ENCODE measurements around the gene ZNF782. TPM values are rescaled to one million over a fixed set of nuclear protein-coding genes. Genes with fewer than 3 reads are reported as not detected.
"Not testable (repeated sequence)": the region's sequence is repeated elsewhere in the genome, so short reads cannot be mapped to it uniquely, and the experiment has no call there.

The ZNF782 gene
- total RNA-seq, 4 donors from 2014 or later, result 14.3 to 32.1 (median 19.6) TPM

GRCh38 chr9:96813607-96814006 lies 40.7 kb downstream of the ZNF782 start:
- DNase-seq, result no peak
- TF ChIP-seq, protein P1, sequence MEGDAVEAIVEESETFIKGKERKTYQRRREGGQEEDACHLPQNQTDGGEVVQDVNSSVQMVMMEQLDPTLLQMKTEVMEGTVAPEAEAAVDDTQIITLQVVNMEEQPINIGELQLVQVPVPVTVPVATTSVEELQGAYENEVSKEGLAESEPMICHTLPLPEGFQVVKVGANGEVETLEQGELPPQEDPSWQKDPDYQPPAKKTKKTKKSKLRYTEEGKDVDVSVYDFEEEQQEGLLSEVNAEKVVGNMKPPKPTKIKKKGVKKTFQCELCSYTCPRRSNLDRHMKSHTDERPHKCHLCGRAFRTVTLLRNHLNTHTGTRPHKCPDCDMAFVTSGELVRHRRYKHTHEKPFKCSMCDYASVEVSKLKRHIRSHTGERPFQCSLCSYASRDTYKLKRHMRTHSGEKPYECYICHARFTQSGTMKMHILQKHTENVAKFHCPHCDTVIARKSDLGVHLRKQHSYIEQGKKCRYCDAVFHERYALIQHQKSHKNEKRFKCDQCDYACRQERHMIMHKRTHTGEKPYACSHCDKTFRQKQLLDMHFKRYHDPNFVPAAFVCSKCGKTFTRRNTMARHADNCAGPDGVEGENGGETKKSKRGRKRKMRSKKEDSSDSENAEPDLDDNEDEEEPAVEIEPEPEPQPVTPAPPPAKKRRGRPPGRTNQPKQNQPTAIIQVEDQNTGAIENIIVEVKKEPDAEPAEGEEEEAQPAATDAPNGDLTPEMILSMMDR (IDR thresholded peaks at IDR 0.05), result no peak
- no peak for TF ChIP-seq POLR2A (IDR thresholded peaks at IDR 0.05)
- Histone ChIP-seq H3K36me3 (peaks cover 3 to 5% of the 10 kb centered on the region in 2 donors), H3K9me3 (peaks cover 13% of the 10 kb centered on the region), H3K4me3 (replicated peaks in 1 of 3) (no peak overlapping the region), H3K4me1 (no peaks in the 10 kb centered on the region), H3K27ac (no peak overlapping the region), H3K27me3 (no peaks in the 10 kb centered on the region)
- 95 to 100% methylated on average over 1 of the region's 1 CpG for whole genome bisulfite sequencing, 2 donors
- intact Hi-C loops (cut with DNase I), result no loop called here

DNA sequence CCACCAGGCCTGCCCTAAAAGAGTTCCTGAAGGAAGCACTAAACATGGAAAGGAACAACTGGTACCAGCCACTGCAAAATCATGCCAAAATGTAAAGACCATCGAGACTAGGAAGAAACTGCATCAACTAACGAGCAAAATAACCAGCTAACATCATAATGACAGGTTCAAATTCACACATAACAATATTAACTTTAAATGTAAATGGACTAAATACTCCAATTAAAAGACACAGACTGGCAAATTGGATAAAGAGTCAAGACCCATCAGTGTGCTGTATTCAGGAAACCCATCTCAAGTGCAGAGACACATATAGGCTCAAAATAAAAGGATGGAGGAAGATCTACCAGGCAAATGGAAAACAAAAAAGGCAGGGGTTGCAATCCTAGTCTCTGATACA lies 55.4 kb downstream of the ZNF782 start:
- DNase-seq; H3K36me3 ChIP-seq; H3K4me1 ChIP-seq; intact Hi-C loops (cut with DNase I); H3K27ac ChIP-seq; H3K4me3 ChIP-seq (replicated peaks in 1 of 3); H3K9me3 ChIP-seq; H3K27me3 ChIP-seq: not testable (repeated sequence)
- 92 to 94% methylated on average over 2 of the region's 2 CpGs for WGBS, 2 donors

DNA sequence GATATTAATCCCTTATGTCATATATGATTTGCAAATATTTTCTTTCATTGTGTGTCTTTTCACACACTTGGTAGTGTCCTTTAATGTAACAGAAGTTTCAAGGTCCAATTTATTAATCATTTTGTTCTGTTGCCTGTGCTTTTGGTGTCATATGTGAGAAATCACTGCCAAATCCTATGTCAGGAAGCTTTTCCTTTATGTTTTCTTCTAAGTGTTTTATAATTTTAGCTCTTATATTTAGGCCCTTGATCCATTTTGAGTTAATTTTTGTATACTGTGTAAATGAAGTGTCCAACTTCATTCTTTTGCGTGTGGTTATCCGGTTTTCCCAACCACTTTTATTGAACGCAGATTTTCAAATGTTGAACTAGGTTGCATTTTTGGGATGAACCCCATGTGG lies 70.3 kb downstream of the ZNF782 start:
- Histone ChIP-seq H3K9me3 (no peaks in the 10 kb centered on the region), H3K4me3 (replicated peaks in 1 of 3) (no peak overlapping the region), H3K27me3 (no peaks in the 10 kb centered on the region), H3K36me3 (no peaks in the 10 kb centered on the region), H3K4me1 (peaks cover 0 to 2% of the 10 kb centered on the region in 2 donors), H3K27ac (no peak overlapping the region)
- intact Hi-C loops (cut with DNase I), result no loop called here
- DNase-seq, result no peak
- TF ChIP-seq, protein P1 (IDR thresholded peaks at IDR 0.05), result no peak
- TF ChIP-seq POLR2A (IDR thresholded peaks at IDR 0.05), result no peak
- WGBS, 2 donors, result 97 to 99% methylated on average over 3 of the region's 3 CpGs

GRCh38 chr9:96782235-96782634 lies 72.1 kb downstream of the ZNF782 start:
- no peak for DNase-seq
- peaks cover 1 to 6% of the 10 kb centered on the region in 2 donors for H3K4me1 ChIP-seq
- TF ChIP-seq, protein P1 (IDR thresholded peaks at IDR 0.05), result no peak
- intact Hi-C loops (cut with DNase I), result no loop called here
- H3K36me3 ChIP-seq, result no peaks in the 10 kb centered on the region
- no peak overlapping the region for H3K27ac ChIP-seq
- no peak overlapping the region for H3K4me3 ChIP-seq (replicated peaks in 1 of 3)
- no peaks in the 10 kb centered on the region for H3K27me3 ChIP-seq
- H3K9me3 ChIP-seq, result no peaks in the 10 kb centered on the region

DNA sequence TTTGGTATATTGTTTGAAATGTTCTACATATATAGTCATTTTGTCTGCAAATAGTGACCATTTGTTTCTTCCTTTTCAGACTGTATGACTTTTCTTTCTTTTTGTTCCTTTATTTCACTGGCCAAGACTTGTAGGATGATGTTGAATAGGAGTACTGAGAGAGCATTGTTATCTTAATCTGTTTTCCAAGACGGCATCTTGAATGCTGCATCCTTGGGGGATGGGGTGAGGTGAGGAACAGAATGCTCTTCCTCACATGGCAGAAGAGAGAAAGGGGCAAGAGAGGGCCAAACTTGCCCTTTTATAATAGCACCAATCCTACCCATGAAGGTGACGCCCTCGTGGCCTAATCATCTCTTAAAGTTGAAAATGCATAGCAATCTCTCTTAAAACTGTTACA lies 72.8 kb downstream of the ZNF782 start:
- no peaks in the 10 kb centered on the region for H3K27me3 ChIP-seq
- no peak for DNase-seq
- no peak for TF ChIP-seq POLR2A (IDR thresholded peaks at IDR 0.05)
- TF ChIP-seq, protein P1 (IDR thresholded peaks at IDR 0.05), result no peak
- WGBS, 2 donors, result 73% methylated on average over 3 of the region's 3 CpGs
- no peak overlapping the region for H3K27ac ChIP-seq
- H3K4me1 ChIP-seq, result peaks cover 6 to 9% of the 10 kb centered on the region in 2 donors
- no peaks in the 10 kb centered on the region for H3K36me3 ChIP-seq
- no peak overlapping the region for H3K4me3 ChIP-seq (replicated peaks in 1 of 3)
- intact Hi-C loops (cut with DNase I), result no loop called here
- no peaks in the 10 kb centered on the region for H3K9me3 ChIP-seq

DNA sequence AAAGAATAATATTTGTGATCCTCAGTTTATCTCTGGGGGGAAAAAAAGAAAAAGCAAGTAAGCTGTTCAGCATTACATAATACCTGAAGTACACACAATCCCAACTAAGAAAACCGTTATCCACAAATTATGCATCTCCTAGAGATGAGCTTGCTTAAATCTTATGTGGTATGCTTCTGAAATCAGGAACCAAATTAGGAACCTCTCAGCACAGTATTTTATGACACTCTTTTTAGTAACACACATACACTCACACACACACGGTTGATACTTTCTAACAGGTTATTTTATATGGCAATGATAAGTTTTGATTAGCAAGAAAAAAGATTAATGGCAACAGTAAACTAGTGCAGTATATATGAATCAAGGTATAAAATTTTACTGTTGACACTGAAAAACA lies 75.2 kb downstream of the ZNF782 start:
- Histone ChIP-seq H3K27ac (no peak overlapping the region), H3K9me3 (no peaks in the 10 kb centered on the region), H3K4me3 (replicated peaks in 1 of 3) (no peak overlapping the region), H3K36me3 (peaks cover 9 to 12% of the 10 kb centered on the region in 2 donors), H3K4me1 (peaks cover 6 to 9% of the 10 kb centered on the region in 2 donors), H3K27me3 (no peaks in the 10 kb centered on the region)
- intact Hi-C loops (cut with DNase I), result no loop called here
- WGBS, 2 donors, result 63 to 65% methylated on average over 2 of the region's 2 CpGs
- TF ChIP-seq, protein P1 (IDR thresholded peaks at IDR 0.05), result no peak
- no peak for TF ChIP-seq POLR2A (IDR thresholded peaks at IDR 0.05)
- no peak for DNase-seq

Measured in thyroid gland (tissue), 4 donors.